Measurements from ENCODE around the gene EARS2.

- no peak for TF ChIP-seq CTCF (optimal IDR thresholded peaks at IDR 0.05 in 1 of 3, IDR thresholded peaks at IDR 0.05 in 1 of 3, conservative IDR thresholded peaks at IDR 0.05 in 1 of 3; ENCODE audit: extremely low read depth in 1 of 3, insufficient read depth in 2 of 3, low read length in 3 of 3)
- no peak for TF ChIP-seq EZH2 (IDR thresholded peaks at IDR 0.05; ENCODE audit: low read length)
Observed at GRCh38 chr16:23484510-23485256, 72.5 kb downstream of the EARS2 start.
